GM12874 (cell line): Measurements from ENCODE around the gene TFRC.

Source experiments
- TF ChIP-seq, protein P1 (sequence below): IDR thresholded peaks from 2 replicates; pipeline ENCODE4 v1.5.1; 2011; ENCODE audit warnings: low read depth, mild to moderate bottlenecking, control low read depth, low read length, moderate library complexity; ENCODE audit not compliant: insufficient read depth

TFRC gene

DNA sequence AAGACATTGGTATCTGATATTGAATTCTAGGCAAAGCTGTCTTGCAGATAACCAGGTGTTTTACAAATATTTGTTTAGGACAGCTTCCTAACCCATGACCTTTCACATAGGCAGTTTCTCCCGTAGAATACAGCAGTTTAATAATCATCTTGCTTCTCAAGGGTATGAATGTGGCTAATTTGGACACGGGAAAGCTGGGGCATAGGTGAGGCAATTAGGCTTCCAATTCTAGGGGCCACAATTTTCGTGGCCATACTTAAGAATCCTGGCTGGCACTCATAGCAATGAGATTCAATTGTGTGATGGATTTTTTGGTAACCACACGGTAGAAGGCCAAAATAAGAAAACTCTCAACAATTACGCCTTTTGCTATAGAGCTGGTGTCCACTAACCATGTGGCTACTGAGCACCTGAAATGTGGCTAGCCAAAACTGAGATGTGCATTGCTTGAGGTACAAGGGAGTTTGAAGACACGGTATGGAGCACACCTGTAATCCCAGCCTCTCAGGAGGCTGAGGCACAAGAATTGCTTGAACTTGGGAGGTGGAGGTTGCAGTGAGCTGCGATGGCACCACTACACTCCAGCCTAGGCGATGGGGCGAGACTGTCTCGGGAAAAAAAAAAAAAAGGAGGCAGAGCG, 34.4 kb downstream of the TFRC start:
- TF ChIP-seq, protein P1, sequence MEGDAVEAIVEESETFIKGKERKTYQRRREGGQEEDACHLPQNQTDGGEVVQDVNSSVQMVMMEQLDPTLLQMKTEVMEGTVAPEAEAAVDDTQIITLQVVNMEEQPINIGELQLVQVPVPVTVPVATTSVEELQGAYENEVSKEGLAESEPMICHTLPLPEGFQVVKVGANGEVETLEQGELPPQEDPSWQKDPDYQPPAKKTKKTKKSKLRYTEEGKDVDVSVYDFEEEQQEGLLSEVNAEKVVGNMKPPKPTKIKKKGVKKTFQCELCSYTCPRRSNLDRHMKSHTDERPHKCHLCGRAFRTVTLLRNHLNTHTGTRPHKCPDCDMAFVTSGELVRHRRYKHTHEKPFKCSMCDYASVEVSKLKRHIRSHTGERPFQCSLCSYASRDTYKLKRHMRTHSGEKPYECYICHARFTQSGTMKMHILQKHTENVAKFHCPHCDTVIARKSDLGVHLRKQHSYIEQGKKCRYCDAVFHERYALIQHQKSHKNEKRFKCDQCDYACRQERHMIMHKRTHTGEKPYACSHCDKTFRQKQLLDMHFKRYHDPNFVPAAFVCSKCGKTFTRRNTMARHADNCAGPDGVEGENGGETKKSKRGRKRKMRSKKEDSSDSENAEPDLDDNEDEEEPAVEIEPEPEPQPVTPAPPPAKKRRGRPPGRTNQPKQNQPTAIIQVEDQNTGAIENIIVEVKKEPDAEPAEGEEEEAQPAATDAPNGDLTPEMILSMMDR: no peak

DNA sequence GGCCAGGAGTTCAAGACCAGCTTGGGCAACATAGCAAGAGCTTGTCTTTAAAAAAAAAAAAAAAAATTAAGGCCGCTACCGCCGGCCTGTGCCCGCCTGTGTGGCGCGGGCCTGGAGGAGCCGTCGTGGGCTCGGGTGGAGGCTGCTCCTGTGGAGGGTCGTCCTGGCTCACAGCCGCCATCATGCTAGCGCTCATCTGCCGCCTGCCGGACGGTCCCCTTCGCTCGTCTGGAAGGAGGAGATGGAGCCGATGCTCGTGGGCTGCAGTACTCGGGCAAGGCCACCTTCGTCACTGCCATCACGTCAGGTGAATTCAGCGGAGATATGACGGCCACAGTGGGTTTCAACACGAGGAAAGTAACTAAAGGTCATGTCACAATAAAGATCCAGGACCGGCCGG, 37.4 kb downstream of the TFRC start:
- TF ChIP-seq, protein P1: no peak

DNA sequence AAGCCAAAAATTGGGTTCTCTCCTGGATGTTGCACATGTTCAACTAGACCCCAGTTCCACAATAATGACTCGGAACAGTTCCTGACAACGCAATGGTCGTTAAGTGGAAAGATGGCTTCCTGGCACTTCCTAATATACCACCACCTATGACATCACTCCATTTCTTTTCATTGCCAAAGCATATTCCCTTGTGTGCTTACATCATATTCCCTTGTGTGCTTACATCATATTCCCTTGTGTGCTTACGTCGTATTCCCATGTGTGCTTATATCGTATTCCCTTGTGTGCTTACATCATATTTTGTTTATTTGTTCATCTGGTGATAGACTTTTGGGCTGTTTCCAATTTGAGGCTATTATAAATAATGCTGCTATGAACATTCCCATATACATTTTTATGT, 39.2 kb downstream of the TFRC start:
- TF ChIP-seq, protein P1: no peak

DNA sequence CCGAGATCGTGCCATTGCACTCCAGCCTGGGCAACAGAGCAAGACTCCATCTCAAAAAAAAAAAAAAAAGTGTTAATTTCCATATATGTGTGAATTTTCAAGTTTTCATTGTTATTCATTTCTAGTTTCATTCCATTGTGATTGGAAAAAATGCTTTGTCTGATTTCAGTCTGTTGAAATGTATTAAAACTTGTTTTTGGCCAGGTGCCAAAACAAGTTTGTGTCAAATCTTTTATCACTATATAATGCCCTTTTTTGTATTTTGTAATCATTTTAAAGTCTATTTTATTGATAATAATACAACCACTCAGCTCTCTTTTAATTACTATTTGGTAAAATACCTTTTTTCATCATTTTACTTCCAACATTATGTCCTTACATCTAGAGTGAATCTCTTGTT, 42.5 kb downstream of the TFRC start:
- TF ChIP-seq, protein P1: no peak

DNA sequence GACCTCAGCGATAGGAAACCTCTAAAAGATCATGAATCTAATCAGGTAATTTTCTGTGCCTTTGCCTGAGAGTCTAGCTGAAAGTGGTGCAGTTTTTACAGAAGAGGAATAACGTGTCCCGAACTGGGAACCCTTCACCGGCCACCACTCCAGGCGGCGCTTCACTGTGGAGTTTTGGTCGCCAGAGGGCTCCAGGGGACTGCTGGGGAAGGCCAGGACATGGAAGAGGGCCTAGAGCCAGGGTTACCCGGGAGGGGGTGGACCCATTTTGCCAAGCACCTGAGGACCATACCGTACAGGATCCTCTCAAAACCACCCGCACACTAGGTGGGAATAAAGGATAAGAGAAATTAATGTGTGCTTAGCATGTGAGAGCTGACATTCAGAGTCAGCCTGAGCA, 55.8 kb downstream of the TFRC start:
- TF ChIP-seq, protein P1: peak; percentile 28; the same call in 1 of the 2 replicates

DNA sequence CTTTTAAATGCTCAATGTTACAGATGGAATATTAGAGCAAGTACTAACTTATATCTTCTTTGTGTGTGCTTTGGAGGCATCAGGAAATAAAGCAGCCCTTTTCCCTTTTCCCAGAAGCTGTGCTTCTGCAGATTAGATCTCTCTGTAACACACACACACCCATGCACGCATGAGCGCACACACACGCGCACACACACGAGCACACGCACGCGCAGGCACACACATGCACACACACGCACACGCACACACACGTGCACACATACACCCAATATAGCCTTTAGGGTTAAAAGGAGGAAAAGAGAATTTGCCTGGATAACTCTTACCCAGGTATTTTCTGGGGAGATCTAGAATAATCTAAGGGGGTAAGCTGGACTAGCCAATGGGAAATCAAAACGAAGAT, 56.9 kb downstream of the TFRC start:
- TF ChIP-seq, protein P1: no peak

DNA sequence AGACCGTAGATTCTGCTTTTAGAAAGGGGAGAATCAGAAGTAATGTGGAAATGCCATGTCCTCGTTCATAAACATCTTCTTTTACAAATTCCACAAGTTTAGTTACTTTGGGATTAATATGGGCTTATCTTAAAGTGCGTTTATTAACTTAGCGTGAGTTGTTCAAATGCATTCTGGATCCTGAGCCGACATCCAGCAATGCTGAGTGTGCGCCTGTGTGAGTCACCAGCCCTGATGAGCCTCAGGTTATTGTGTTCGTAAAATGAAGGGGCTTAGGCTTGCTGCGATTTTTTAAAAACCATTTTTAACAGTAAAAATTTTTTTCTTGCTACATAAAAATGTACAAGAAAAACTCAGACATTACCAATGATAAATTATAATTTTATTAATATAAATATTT, 57.9 kb downstream of the TFRC start:
- TF ChIP-seq, protein P1: no peak
